ENCODE measurements around the gene PDE8A.

- TF ChIP-seq, protein P1, sequence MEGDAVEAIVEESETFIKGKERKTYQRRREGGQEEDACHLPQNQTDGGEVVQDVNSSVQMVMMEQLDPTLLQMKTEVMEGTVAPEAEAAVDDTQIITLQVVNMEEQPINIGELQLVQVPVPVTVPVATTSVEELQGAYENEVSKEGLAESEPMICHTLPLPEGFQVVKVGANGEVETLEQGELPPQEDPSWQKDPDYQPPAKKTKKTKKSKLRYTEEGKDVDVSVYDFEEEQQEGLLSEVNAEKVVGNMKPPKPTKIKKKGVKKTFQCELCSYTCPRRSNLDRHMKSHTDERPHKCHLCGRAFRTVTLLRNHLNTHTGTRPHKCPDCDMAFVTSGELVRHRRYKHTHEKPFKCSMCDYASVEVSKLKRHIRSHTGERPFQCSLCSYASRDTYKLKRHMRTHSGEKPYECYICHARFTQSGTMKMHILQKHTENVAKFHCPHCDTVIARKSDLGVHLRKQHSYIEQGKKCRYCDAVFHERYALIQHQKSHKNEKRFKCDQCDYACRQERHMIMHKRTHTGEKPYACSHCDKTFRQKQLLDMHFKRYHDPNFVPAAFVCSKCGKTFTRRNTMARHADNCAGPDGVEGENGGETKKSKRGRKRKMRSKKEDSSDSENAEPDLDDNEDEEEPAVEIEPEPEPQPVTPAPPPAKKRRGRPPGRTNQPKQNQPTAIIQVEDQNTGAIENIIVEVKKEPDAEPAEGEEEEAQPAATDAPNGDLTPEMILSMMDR (tag by site-specific recombination; IDR thresholded peaks at IDR 0.05): no peak
- no peak for TF ChIP-seq ZFP41 (tag by site-specific recombination; IDR thresholded peaks at IDR 0.05; ENCODE audit: borderline replicate concordance)
- TF ChIP-seq ZNF701 (tag by site-specific recombination; IDR thresholded peaks at IDR 0.05): no peak
- no peak for TF ChIP-seq ZBTB8A (tag by site-specific recombination; IDR thresholded peaks at IDR 0.05)
- no peak for TF ChIP-seq ZNF664 (tag by site-specific recombination; IDR thresholded peaks at IDR 0.05)
- TF ChIP-seq, protein P2, sequence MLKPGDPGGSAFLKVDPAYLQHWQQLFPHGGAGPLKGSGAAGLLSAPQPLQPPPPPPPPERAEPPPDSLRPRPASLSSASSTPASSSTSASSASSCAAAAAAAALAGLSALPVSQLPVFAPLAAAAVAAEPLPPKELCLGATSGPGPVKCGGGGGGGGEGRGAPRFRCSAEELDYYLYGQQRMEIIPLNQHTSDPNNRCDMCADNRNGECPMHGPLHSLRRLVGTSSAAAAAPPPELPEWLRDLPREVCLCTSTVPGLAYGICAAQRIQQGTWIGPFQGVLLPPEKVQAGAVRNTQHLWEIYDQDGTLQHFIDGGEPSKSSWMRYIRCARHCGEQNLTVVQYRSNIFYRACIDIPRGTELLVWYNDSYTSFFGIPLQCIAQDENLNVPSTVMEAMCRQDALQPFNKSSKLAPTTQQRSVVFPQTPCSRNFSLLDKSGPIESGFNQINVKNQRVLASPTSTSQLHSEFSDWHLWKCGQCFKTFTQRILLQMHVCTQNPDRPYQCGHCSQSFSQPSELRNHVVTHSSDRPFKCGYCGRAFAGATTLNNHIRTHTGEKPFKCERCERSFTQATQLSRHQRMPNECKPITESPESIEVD (tag by site-specific recombination; IDR thresholded peaks at IDR 0.05): no peak
These were observed 25.5 kb downstream of the PDE8A start for GRCh38 chr15:85007137-85007536.
